Activated T-helper 9 cell treated with anti-CD3 and anti-CD28 coated beads, Interleukin-2, amount 50 U/mL, for 16 hours (primary cell): ENCODE results near the gene RTL10.

ENCODE experiments used
- DNase-seq: peaks from one replicate; pipeline ENCODE4 v3.0.0-alpha.2; 2020; ENCODE audit warnings: low read depth

Gene RTL10

DNA sequence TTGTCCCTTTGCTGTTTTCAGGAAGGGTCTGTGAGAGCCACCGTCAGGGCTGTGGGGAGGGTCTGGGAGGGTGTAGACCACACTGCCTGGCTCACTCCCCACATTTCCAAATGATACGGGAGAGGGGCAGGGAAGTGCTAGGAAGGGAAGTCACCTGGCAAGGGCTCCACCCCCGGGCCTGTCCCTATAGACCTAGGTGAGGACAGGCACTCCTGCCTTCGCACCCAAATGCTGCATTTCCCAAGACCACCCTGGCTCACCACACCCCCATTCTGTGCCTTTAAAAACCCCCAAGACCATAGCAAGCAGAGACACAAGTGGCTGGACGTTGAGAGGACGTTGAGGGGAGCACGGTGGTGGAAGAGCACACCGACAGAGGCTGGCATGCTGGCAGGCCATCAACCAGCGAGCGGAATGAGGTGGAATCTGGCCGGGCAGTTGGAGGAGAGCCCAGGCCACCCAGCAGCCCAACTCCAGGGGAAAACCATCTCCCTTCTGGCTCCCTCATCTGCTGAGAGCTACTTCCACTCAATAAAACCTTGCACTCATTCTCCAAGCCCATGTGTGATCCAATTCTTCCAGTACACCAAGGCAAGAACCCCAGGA is 45.7 kb downstream of the RTL10 start:
- no peak for DNase-seq

DNA sequence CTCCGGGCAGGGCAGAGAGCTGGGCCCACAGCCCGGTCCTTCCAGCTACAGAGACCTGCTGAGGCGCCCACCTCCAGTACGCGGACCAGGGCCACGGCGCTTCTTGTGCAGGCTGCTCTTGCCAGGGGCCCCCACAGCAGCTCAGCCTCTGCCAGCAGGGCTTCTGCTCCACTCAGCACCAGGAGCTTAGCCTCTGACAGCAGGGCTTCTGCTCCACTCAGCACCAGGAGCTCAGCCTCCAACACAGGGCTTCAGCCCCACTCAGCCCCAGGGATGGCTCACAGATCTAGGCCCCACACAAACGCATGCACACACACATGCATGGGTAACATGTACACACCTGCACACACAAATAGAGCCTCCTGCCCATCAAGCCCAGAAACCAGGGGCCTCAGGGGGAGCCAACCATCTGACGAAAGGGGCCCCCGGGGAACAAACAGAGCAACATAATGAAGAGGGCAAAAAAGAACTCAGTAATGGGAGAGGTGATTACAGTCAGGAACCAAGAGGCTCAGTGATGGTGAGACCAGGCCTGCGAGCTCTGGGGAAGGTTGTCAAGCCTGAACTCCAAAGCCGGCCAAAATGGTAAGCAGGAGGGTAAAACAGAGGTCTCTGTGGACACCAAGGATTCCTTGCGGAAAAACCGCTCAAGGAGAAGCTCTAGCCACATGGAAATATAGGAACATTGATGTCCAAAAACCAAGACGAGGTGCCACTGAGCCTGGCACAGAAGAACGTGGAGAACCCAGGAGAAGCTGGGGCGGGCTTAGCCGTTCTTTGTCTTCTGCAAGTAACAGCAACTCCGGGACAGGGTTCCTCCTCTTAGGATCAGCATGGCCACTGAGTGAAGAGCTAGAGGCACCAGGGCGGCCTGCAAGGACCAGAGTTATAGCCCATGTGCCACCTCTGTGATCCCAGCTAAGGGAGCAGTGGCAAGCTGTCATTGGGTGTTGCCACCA is 46.5 kb downstream of the RTL10 start:
- DNase-seq: no peak

DNA sequence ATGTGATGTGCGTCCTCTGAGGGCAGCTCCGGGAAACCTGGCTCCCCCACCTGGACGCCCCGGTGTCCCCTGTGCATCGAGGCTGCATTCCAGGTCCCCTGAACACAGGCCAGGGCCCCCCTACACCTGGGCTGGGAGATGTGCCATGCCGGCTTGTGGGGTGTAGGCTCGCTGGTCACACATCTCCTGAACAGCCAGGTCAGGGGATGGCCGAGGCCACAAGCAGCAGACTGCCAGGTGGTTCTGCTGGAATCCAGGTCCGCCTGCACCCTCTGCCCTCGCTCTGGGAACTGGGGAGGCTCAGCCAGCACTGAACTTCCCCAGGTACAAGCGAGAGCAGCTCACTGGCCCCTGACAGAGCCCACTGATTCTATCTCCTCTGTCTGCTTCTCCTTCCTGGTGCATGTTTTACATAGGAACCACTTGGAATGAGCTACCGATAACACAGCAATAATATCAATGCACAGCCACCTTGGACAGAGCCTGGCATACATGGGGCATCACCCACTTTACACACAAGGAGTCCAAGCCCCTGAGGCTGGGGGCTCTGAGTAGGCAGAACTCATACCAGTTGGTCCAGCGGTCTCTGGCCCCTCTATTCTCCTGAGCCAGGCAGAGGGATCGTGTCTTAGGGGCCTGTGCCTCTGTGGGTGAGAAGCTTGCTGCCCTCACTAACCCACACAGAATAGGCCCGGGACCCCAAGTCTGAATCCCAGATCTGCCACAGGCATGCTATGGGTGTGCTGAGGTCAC is 47.3 kb downstream of the RTL10 start:
- DNase-seq: no peak

DNA sequence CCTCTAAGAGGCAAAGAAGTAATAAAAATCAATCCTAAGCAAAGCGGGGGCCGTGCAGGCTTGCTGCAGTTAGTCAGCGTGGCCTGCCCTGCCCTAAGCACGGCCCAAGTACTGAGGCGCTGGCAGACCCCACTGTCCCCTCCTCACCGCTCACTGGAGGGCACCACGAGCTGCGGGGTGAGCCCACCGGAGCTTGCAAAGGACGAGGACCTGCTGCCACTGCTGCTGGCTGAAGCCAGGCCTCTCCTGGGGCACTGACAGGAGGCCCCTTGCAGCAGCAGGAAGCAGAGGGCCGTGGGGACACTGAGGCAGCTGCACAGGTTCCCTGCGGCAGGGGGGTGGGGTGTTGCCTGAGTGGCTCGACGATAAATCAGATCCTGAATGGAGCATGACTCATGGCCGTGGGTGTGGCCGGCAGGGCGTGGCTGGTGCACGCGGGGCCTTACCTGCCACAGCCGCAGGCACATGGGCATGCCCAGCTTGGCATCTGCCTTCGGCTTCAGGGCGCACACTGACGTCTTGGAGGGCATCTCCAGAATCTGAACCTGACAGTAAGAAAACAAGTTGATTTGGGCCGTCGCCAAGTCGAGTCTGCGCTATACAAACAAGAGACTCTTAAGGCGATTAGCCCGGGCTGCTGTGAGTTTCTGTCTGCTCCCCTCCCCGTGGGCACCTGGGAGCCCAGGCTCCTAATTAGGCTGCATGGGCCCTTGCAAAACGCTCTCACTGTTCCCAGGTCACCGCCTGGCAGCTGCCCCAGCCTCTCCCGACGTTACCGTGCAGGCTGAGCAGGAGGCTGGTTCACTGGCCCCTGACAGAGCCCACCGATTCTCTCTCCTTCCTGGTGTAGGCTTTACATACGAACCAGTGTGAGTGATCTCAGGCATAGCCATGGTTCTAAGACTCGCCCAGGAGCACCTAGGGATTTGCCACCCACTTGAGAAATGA is 48.2 kb downstream of the RTL10 start:
- no peak for DNase-seq

DNA sequence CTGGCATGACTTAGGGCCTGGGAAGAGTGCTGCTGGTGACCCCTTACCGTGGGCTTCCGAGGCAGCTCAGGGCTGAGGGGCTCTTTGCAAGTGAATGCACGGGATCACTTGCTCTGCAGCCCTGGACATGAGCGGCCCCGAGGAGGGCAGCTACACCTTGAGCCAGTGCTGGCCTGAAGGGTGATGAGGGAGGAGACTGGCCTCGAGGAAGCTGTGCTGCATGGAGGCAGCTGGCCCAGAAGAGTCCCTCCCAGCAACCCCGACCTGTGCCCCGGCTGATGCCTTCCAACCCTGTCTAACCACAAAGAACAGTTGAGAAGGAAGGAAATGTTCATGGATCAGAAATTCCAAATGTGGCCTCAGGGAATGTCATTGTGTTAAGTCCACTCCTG is 48.9 kb downstream of the RTL10 start:
- no peak for DNase-seq
